HUES6 (cell line): ENCODE results near the gene DDX39A.
A peak's percentile ranks its signal among the peaks of the same experiment; 100 is the strongest.
"Not testable (repeated sequence)": the region's sequence is repeated elsewhere in the genome, so short reads cannot be mapped to it uniquely, and the experiment has no call there.

Source experiments
- H3K27ac ChIP-seq: 2 replicates; pipeline ENCODE4 v1.7.0; 2013; ENCODE audit warnings: low read depth, mild to moderate bottlenecking, low read length, inconsistent platforms
- H3K27me3 ChIP-seq: 2 replicates; pipeline ENCODE4 v1.6.1; 2013; ENCODE audit warnings: low read length; ENCODE audit not compliant: control insufficient read depth, insufficient read depth
- H3K36me3 ChIP-seq: 2 replicates; pipeline ENCODE4 v1.6.1; 2013; ENCODE audit warnings: low read length; ENCODE audit not compliant: control insufficient read depth, insufficient read depth
- H3K4me1 ChIP-seq: 2 replicates; pipeline ENCODE4 v1.6.1; 2013; ENCODE audit warnings: low read length; ENCODE audit not compliant: control insufficient read depth, insufficient read depth
- H3K4me3 ChIP-seq: 2 replicates; pipeline ENCODE4 v1.5.1; 2013; ENCODE audit warnings: low read depth, low read length
- H3K9ac ChIP-seq: one replicate; pipeline ENCODE4 v1.6.1; 2013; ENCODE audit warnings: mild to moderate bottlenecking, low read length
- H3K9me3 ChIP-seq: 2 replicates; pipeline ENCODE4 v1.6.1; 2013; ENCODE audit warnings: low read depth, low read length; ENCODE audit not compliant: control insufficient read depth, insufficient read depth

The DDX39A gene

GRCh38 chr19:14378890-14379289 lies 40.3 kb downstream of the DDX39A start:
- Histone ChIP-seq H3K9me3 (no peaks in the 10 kb centered on the region), H3K4me3 (no peak overlapping the region), H3K27ac (no peak overlapping the region), H3K36me3 (no peaks in the 10 kb centered on the region), H3K27me3 (no peaks in the 10 kb centered on the region), H3K9ac (no peak overlapping the region), H3K4me1 (peaks cover 29% of the 10 kb centered on the region)

GRCh38 chr19:14377883-14378328 lies 41.2 kb downstream of the DDX39A start:
- H3K4me3 ChIP-seq = peak overlapping the region; percentile 22; the same call in 1 of the 2 replicates
- H3K27ac ChIP-seq = no peak overlapping the region

GRCh38 chr19:14375582-14376291 lies 43.4 kb downstream of the DDX39A start:
- Histone ChIP-seq H3K36me3 (no peaks in the 10 kb centered on the region), H3K27me3 (no peaks in the 10 kb centered on the region), H3K4me1 (peaks cover 20% of the 10 kb centered on the region), H3K9ac (no peak overlapping the region), H3K9me3 (no peaks in the 10 kb centered on the region), H3K27ac (no peak overlapping the region), H3K4me3 (no peak overlapping the region)

More at GRCh38 chr19:14377883-14378328, 41.2 kb downstream of the DDX39A start:
- Histone ChIP-seq H3K27me3 (no peaks in the 10 kb centered on the region), H3K4me1 (peaks cover 26% of the 10 kb centered on the region), H3K9me3 (no peaks in the 10 kb centered on the region), H3K9ac (peak overlapping the region; percentile 38), H3K36me3 (no peaks in the 10 kb centered on the region)

GRCh38 chr19:14375055-14375581 lies 44.0 kb downstream of the DDX39A start:
- Histone ChIP-seq H3K4me1 (peaks cover 21% of the 10 kb centered on the region), H3K27ac (no peak overlapping the region)

GRCh38 chr19:14374313-14374712 lies 44.8 kb downstream of the DDX39A start:
- H3K9me3 ChIP-seq, H3K9ac ChIP-seq, H3K36me3 ChIP-seq, H3K27ac ChIP-seq, H3K4me3 ChIP-seq, H3K27me3 ChIP-seq: not testable (repeated sequence)
- peaks cover 28% of the 10 kb centered on the region for H3K4me1 ChIP-seq

More at GRCh38 chr19:14375055-14375581, 44.0 kb downstream of the DDX39A start:
- no peak overlapping the region for H3K4me3 ChIP-seq
- H3K9me3 ChIP-seq = no peaks in the 10 kb centered on the region
- H3K27me3 ChIP-seq = no peaks in the 10 kb centered on the region
- no peaks in the 10 kb centered on the region for H3K36me3 ChIP-seq
- no peak overlapping the region for H3K9ac ChIP-seq

- not testable (repeated sequence) for H3K9me3 ChIP-seq, H3K27ac ChIP-seq, H3K4me3 ChIP-seq, H3K36me3 ChIP-seq, H3K27me3 ChIP-seq, H3K9ac ChIP-seq
- peaks cover 19% of the 10 kb centered on the region; the same call in 1 of the 2 replicates for H3K4me1 ChIP-seq
Observed at GRCh38 chr19:14372384-14373077, 46.6 kb downstream of the DDX39A start.

GRCh38 chr19:14371301-14371821 lies 47.8 kb downstream of the DDX39A start:
- H3K4me3 ChIP-seq = no peak overlapping the region
- no peaks in the 10 kb centered on the region for H3K9me3 ChIP-seq
- no peaks in the 10 kb centered on the region for H3K36me3 ChIP-seq
- no peak overlapping the region for H3K27ac ChIP-seq
- H3K9ac ChIP-seq = no peak overlapping the region
- peaks cover 21% of the 10 kb centered on the region; the same call in 1 of the 2 replicates for H3K4me1 ChIP-seq
- H3K27me3 ChIP-seq = no peaks in the 10 kb centered on the region

GRCh38 chr19:14370940-14371280 lies 48.2 kb downstream of the DDX39A start:
- H3K27me3 ChIP-seq = no peaks in the 10 kb centered on the region
- H3K27ac ChIP-seq = no peak overlapping the region
- no peaks in the 10 kb centered on the region for H3K36me3 ChIP-seq
- no peaks in the 10 kb centered on the region for H3K9me3 ChIP-seq
- H3K4me3 ChIP-seq = no peak overlapping the region
- no peak overlapping the region for H3K9ac ChIP-seq
- H3K4me1 ChIP-seq = peaks cover 22% of the 10 kb centered on the region; the same call in 1 of the 2 replicates

GRCh38 chr19:14370169-14370939 lies 48.8 kb downstream of the DDX39A start:
- no peak overlapping the region for H3K9ac ChIP-seq
- no peak overlapping the region for H3K4me3 ChIP-seq
- H3K27me3 ChIP-seq = no peaks in the 10 kb centered on the region
- H3K9me3 ChIP-seq = no peaks in the 10 kb centered on the region
- H3K27ac ChIP-seq = no peak overlapping the region
- H3K4me1 ChIP-seq = peaks cover 22% of the 10 kb centered on the region; the same call in 1 of the 2 replicates
- no peaks in the 10 kb centered on the region for H3K36me3 ChIP-seq

- Histone ChIP-seq H3K4me1 (peaks cover 22% of the 10 kb centered on the region; the same call in 1 of the 2 replicates), H3K27me3 (no peaks in the 10 kb centered on the region), H3K27ac (no peak overlapping the region), H3K9ac (no peak overlapping the region), H3K4me3 (no peak overlapping the region), H3K36me3 (no peaks in the 10 kb centered on the region), H3K9me3 (no peaks in the 10 kb centered on the region)
Observed at GRCh38 chr19:14369399-14370168, 49.6 kb downstream of the DDX39A start.
